Upper lobe of left lung (tissue), 6 donors: ENCODE data around the gene CHCHD1. TPM values are rescaled to one million over a fixed set of nuclear protein-coding genes. Genes with fewer than 3 reads are reported as not detected.

Experiments used
- ATAC-seq, 2 donors: fragments of 200-7000 bp; cut with Tn5 transposase; one replicate each; pipeline ENCODE4 v1.9.1; 2022; ENCODE audit warnings: mild to moderate bottlenecking in 2 of 2, moderate library complexity in 2 of 2; ENCODE audit not compliant: low FRiP score in 2 of 2
- DNase-seq, 2 donors: peaks; one replicate each; pipeline ENCODE4 v3.0.0-alpha.2; 2019 to 2020
- H3K27ac ChIP-seq, 4 donors: fragments of 200-600 bp; sonication (generic); one replicate each; pipeline ENCODE4 v1.5.1; 2016 to 2019
- H3K27me3 ChIP-seq, 4 donors: fragments of 200-600 bp; sonication (generic); one replicate each; pipeline ENCODE4 v1.5.1; 2017 to 2019
- H3K36me3 ChIP-seq, 4 donors: fragments of 200-600 bp; sonication (generic); one replicate each; pipeline ENCODE4 v1.5.1; 2016 to 2019
- H3K4me1 ChIP-seq, 4 donors: fragments of 200-600 bp; sonication (generic); one replicate each; pipeline ENCODE4 v1.5.1; 2018 to 2019
- H3K4me3 ChIP-seq, 4 donors: fragments of 200-600 bp; sonication (generic); one replicate each; pipeline ENCODE4 v1.5.1; 2017 to 2019; ENCODE audit warnings: mild to moderate bottlenecking in 2 of 4, moderate library complexity in 1 of 4
- H3K9me3 ChIP-seq, 4 donors: fragments of 200-600 bp; sonication (generic); one replicate each; pipeline ENCODE4 v1.5.1; 2018 to 2019
- EP300 ChIP-seq, 4 donors: sonication (generic); formaldehyde crosslinking; IDR thresholded peaks; one replicate each; pipeline ENCODE4 v1.5.1; 2017; ENCODE audit warnings: antibody characterized with exemption in 4 of 4, control low read depth in 2 of 4
- POLR2A ChIP-seq, 4 donors: fragments of 450-650 bp; IDR thresholded peaks; one replicate each; pipeline ENCODE4 v1.5.1; 2016 to 2017; ENCODE audit warnings: antibody characterized with exemption in 4 of 4, mild to moderate bottlenecking in 2 of 4
- POLR2AphosphoS5 ChIP-seq, 2 donors: sonication (generic); formaldehyde crosslinking; IDR thresholded peaks; one replicate each; pipeline ENCODE4 v1.5.1; 2017; ENCODE audit warnings: antibody characterized with exemption in 2 of 2
- WGBS, 2 donors: methylation state at CpG; one replicate each; pipeline ENCODE4 v1.1.5; 2017 to 2018; 5-methylcytosine and 5-hydroxymethylcytosine counted together
- total RNA-seq, 6 donors: library from RNA; depleted of rRNA in 4 of 6; stranded (reverse); fragments of >200 nt in 4 of 6; gene quantifications; one replicate each; pipeline versions ENCODE4 v1.1.0 to v1.2.1, GENCODE V29; 2016 to 2021
- TF ChIP-seq, protein P1 (sequence below), 6 experiments: fragments of 450-650 bp in 4 of 6; fragments of 200-600 bp in 2 of 6; sonication (generic) in 2 of 6; IDR thresholded peaks; one replicate each; pipeline ENCODE4 v1.5.1; 2016 to 2019; ENCODE audit warnings: antibody characterized with exemption in 6 of 6
- donor health status: DM: no; HTN: no; CAD: no; lungs with moderate emphysema.
- donor health status: DM: no; HTN: yes; CAD: no; lungs with severe emphysema.

The CHCHD1 gene
- total RNA-seq, 6 donors from 2014 or later: 16.8 to 34.9 (median 19.4) TPM

DNA sequence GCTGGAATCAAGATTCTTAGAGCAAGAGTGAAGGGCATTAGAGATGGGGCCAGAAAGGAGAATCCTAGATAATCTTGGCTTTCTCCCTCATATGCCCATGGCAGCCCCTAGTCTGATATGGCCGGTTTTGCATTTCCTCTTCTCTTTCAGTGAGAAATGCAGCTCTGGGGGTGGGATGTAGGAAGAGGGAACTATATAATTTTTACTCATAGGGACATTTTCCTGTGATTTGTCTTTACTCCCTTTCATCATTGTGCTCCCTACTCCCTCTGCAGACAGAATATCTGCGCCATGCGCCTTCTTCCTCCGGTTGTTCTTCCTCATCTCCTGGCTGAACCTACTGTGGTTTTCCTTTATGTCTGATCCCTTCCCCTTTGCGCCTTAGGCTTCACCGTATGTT lies 16.8 kb upstream of the CHCHD1 start:
- DNase-seq: no peak
- no peak for TF ChIP-seq POLR2AphosphoS5 (IDR thresholded peaks at IDR 0.05)
- TF ChIP-seq, protein P1, sequence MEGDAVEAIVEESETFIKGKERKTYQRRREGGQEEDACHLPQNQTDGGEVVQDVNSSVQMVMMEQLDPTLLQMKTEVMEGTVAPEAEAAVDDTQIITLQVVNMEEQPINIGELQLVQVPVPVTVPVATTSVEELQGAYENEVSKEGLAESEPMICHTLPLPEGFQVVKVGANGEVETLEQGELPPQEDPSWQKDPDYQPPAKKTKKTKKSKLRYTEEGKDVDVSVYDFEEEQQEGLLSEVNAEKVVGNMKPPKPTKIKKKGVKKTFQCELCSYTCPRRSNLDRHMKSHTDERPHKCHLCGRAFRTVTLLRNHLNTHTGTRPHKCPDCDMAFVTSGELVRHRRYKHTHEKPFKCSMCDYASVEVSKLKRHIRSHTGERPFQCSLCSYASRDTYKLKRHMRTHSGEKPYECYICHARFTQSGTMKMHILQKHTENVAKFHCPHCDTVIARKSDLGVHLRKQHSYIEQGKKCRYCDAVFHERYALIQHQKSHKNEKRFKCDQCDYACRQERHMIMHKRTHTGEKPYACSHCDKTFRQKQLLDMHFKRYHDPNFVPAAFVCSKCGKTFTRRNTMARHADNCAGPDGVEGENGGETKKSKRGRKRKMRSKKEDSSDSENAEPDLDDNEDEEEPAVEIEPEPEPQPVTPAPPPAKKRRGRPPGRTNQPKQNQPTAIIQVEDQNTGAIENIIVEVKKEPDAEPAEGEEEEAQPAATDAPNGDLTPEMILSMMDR (IDR thresholded peaks at IDR 0.05): no peak
- no peak for TF ChIP-seq EP300 (IDR thresholded peaks at IDR 0.05)
- TF ChIP-seq POLR2A (IDR thresholded peaks at IDR 0.05): no peak
- no peak overlapping the region for H3K4me3 ChIP-seq
- peaks cover 1 to 9% (median 3%) of the 10 kb centered on the region in 4 donors for H3K4me1 ChIP-seq
- no peak overlapping the region for H3K27ac ChIP-seq
- ATAC-seq: no peak
- H3K36me3 ChIP-seq: peaks cover 63 to 100% (median 97%) of the 10 kb centered on the region in 4 donors
- no peaks in the 10 kb centered on the region for H3K27me3 ChIP-seq
- WGBS, 2 donors: 91 to 92% methylated on average over 6 of the region's 6 CpGs
- no peaks in the 10 kb centered on the region for H3K9me3 ChIP-seq

DNA sequence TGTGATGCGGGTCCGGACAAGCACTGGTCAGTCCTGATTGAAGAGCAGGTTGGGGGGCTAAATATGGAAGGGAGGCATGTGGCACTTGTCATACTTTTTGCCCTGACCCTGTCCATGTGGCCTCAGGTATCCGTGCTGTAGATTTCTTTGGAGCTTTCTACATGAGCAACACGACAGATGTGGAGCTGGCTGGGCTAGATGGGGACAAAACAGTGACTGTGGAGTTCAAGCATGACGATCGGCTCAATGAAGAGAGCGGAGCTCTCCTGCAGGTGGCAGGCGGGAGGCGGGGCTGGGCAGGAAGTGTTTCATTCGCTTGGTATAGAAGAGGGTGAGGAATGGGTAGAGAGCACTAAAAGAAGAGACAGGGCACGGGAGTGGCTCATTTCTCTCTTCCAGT lies 13.0 kb upstream of the CHCHD1 start:
- ATAC-seq (no peak), DNase-seq (no peak)
- TF ChIP-seq POLR2A (IDR thresholded peaks at IDR 0.05): no peak
- TF ChIP-seq POLR2AphosphoS5 (IDR thresholded peaks at IDR 0.05): no peak
- TF ChIP-seq, protein P1 (IDR thresholded peaks at IDR 0.05): no peak
- TF ChIP-seq EP300 (IDR thresholded peaks at IDR 0.05): no peak
- H3K4me1 ChIP-seq: peaks cover 10 to 17% (median 12%) of the 10 kb centered on the region in 4 donors
- H3K36me3 ChIP-seq: peaks cover 56 to 76% (median 71%) of the 10 kb centered on the region in 4 donors
- no peaks in the 10 kb centered on the region for H3K27me3 ChIP-seq
- no peaks in the 10 kb centered on the region for H3K9me3 ChIP-seq
- no peak overlapping the region for H3K27ac ChIP-seq
- H3K4me3 ChIP-seq: no peak overlapping the region
- 86 to 87% methylated on average over 11 of the region's 11 CpGs for WGBS, 2 donors

DNA sequence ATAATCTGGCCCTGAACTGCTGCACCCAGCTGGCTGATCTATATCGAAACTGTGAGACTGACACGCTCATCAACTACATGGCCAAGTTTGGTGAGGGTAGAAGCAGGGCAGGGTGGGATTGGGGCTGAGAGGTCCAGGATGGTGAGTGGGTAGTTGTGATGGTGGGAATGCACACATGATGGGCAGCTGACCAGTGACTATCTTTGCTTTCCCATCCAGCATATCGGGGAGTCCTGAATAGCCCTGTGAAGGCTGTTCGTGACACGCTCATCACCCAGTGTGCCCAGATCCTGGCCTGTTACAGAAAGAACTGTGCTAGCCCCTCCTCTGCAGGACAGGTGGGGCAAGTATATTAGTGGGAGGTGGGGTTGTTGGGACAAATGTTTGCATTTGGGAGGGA lies 12.5 kb upstream of the CHCHD1 start:
- Histone ChIP-seq H3K36me3 (peaks cover 50 to 72% (median 67%) of the 10 kb centered on the region in 4 donors), H3K27ac (no peak overlapping the region), H3K4me1 (peaks cover 15 to 22% (median 18%) of the 10 kb centered on the region in 4 donors), H3K9me3 (no peaks in the 10 kb centered on the region), H3K27me3 (no peaks in the 10 kb centered on the region), H3K4me3 (no peak overlapping the region)
- no peak for DNase-seq
- no peak for ATAC-seq
- no peak for TF ChIP-seq EP300 (IDR thresholded peaks at IDR 0.05)
- 98% methylated on average over 4 to 5 of the region's 5 CpGs for WGBS, 2 donors

DNA sequence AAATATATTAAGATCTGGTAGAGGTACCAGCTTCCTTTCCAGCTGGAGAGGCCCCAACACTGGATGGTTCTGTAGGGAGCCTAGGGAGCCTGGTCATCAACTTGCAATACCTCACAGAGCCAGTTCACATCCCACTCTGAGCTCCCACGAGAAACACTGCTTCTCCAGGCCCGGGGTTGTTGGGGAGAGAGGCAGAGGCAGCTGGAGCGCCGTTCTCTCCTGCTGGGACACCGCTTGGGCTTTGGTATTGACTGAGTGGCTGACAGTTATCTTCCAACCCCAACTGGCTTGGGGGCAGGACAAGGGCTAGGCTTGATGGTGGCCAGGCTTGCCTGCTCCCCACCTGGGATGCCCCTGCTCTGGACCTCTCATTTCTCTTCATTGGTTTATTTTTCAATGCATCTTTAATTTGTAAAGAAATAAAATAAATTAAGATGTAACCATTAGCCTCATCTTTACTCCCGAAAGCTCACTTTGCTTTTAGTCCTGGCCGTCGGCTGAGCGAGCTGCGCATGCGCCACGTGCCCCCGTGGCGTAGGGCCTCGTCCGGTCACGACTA lies 10.0 kb upstream of the CHCHD1 start:
- Histone ChIP-seq H3K27ac (peak overlapping the region; percentile 96 to 99 (median 98)), H3K27me3 (no peaks in the 10 kb centered on the region), H3K36me3 (peaks cover 35 to 70% (median 48%) of the 10 kb centered on the region in 4 donors), H3K4me3 (peak overlapping the region; percentile 45 to 95 (median 81)), H3K9me3 (no peaks in the 10 kb centered on the region), H3K4me1 (peaks cover 28 to 34% (median 31%) of the 10 kb centered on the region in 4 donors)
- WGBS, 2 donors: 8 to 20% methylated on average over 15 to 17 of the region's 17 CpGs
- DNase-seq: peak; percentile 89 to 98
- TF ChIP-seq POLR2AphosphoS5 (IDR thresholded peaks at IDR 0.05): no peak
- TF ChIP-seq POLR2A (IDR thresholded peaks at IDR 0.05): no peak
- no peak for TF ChIP-seq EP300 (IDR thresholded peaks at IDR 0.05)
- TF ChIP-seq, protein P1 (IDR thresholded peaks at IDR 0.05): peak in 1 of 6 experiments; percentile 14
- peak in 1 of 2 donors; percentile 16 for ATAC-seq

DNA sequence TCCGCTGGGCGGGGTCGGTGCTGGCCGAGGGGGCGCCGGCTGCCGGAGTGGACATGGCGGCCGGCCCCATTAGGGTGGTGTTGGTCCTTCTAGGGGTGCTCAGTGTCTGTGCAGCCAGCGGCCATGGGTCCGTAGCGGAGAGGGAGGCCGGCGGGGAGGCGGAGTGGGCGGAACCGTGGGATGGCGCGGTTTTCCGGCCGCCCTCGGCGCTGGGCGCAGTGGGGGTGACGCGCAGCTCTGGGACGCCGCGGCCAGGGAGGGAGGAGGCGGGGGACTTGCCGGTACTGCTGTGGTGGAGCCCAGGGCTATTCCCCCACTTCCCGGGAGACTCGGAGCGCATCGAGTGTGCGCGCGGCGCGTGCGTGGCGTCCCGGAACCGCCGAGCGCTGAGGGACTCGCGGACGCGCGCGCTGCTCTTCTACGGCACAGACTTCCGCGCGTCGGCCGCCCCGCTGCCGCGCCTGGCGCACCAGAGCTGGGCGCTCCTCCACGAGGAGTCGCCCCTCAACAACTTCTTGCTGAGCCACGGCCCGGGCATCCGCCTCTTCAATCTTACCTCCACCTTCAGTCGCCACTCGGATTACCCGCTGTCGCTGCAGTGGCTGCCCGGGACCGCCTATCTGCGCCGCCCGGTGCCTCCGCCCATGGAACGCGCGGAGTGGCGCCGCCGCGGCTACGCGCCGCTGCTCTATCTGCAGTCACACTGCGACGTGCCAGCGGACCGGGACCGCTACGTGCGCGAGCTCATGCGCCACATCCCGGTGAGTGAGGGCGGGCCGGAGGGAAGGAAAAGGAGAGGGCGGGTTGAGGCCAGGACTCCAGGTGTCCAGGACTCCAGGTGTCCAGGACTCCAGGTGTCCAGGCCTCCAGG lies 9.3 kb upstream of the CHCHD1 start:
- 0% methylated on average over 27 to 34 of the region's 101 CpGs for WGBS, 2 donors
- no peaks in the 10 kb centered on the region for H3K27me3 ChIP-seq
- H3K9me3 ChIP-seq: no peaks in the 10 kb centered on the region
- peak overlapping the region; percentile 45 to 95 (median 81) for H3K4me3 ChIP-seq
- peak; percentile 89 to 92 for ATAC-seq
- H3K4me1 ChIP-seq: peaks cover 28 to 34% (median 31%) of the 10 kb centered on the region in 4 donors
- DNase-seq: peak; percentile 86 to 97
- TF ChIP-seq EP300 (IDR thresholded peaks at IDR 0.05) (no peak), POLR2A (IDR thresholded peaks at IDR 0.05) (peak; percentile 19 to 89 (median 78)), POLR2AphosphoS5 (IDR thresholded peaks at IDR 0.05) (peak; percentile 88 to 94)
- TF ChIP-seq, protein P1 (IDR thresholded peaks at IDR 0.05): peak in 4 of 6 experiments; percentile 2 to 42 (median 24)
- H3K36me3 ChIP-seq: peaks cover 28 to 70% (median 41%) of the 10 kb centered on the region in 4 donors
- H3K27ac ChIP-seq: peak overlapping the region; percentile 96 to 99 (median 98)
